ENCODE data around the gene SHE. TPM values are rescaled to one million over a fixed set of nuclear protein-coding genes. Genes with fewer than 3 reads are reported as not detected.

Gene SHE
- total RNA-seq, 2 donors from 2014 or later, result 0.13 TPM; not detected in 1

- Mint-ChIP-seq H3K27me3 (no peaks in the 10 kb centered on the region), H3K27ac (peak overlapping the region; percentile 93), H3K36me3 (ENCODE audit: low read depth) (no peaks in the 10 kb centered on the region), H3K4me3 (peak overlapping the region; percentile 79), H3K4me1 (peaks cover 61% of the 10 kb centered on the region)
- ATAC-seq (no peak), DNase-seq (no peak)
- H3K9me3 ChIP-seq (ENCODE audit: control insufficient read depth, low read length, poor library complexity, severe bottlenecking), result no peaks in the 10 kb centered on the region
Measured at GRCh38 chr1:154466921-154467417, 35.2 kb downstream of the SHE start.

DNA sequence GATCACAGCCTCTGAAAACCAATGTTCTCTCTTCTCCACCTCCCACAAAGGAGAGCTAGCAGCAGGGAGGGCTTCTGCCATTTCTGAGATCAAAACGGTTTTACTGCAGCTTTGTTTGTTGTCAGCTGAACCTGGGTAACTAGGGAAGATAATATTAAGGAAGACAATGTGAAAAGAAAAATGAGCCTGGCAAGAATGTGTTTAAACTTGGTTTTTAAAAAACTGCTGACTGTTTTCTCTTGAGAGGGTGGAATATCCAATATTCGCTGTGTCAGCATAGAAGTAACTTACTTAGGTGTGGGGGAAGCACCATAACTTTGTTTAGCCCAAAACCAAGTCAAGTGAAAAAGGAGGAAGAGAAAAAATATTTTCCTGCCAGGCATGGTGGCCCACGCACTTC lies 36.0 kb downstream of the SHE start:
- peak overlapping the region; percentile 79 for H3K4me3 Mint-ChIP-seq
- DNase-seq (no peak), ATAC-seq (no peak)
- peaks cover 65% of the 10 kb centered on the region for H3K4me1 Mint-ChIP-seq
- no peaks in the 10 kb centered on the region for H3K9me3 ChIP-seq (ENCODE audit: control insufficient read depth, low read length, poor library complexity, severe bottlenecking)
- no peaks in the 10 kb centered on the region for H3K27me3 Mint-ChIP-seq
- H3K36me3 Mint-ChIP-seq (ENCODE audit: low read depth), result no peaks in the 10 kb centered on the region
- H3K27ac Mint-ChIP-seq, result peak overlapping the region; percentile 93

GRCh38 chr1:154465621-154466195 lies 36.5 kb downstream of the SHE start:
- Mint-ChIP-seq H3K27me3 (no peaks in the 10 kb centered on the region), H3K36me3 (ENCODE audit: low read depth) (peaks cover 2% of the 10 kb centered on the region), H3K4me3 (peak overlapping the region; percentile 79), H3K27ac (peak overlapping the region; percentile 93), H3K4me1 (peaks cover 68% of the 10 kb centered on the region)
- ATAC-seq (no peak), DNase-seq (no peak)
- H3K9me3 ChIP-seq (ENCODE audit: control insufficient read depth, low read length, poor library complexity, severe bottlenecking), result no peaks in the 10 kb centered on the region

DNA sequence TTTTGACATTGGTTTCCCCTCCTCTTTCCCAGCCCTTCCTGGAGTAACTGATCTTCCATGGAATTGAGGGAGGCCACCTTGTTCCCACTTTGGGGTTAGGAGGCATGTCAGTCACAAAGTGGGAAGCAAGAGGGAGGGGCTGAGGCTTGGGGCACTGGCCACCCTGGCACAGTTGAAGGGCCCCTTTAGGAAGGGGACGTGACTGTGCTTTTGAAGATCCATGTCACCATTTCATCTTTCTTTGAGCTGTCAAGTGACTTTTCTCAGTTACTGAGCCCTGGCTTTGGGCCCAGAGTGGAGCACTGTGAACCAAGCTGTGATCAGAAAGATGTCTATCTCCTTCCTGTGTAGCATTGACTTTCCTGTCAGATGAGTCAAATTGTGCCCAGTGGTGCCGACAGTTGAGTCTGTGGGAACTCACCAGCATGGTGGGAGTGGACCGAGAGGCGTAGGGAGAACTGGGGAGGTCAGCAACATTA lies 38.7 kb downstream of the SHE start:
- no peaks in the 10 kb centered on the region for H3K9me3 ChIP-seq (ENCODE audit: control insufficient read depth, low read length, poor library complexity, severe bottlenecking)
- Mint-ChIP-seq H3K27ac (peak overlapping the region; percentile 93), H3K4me3 (peak overlapping the region; percentile 86), H3K4me1 (peaks cover 65% of the 10 kb centered on the region), H3K27me3 (no peaks in the 10 kb centered on the region), H3K36me3 (ENCODE audit: low read depth) (peaks cover 5% of the 10 kb centered on the region)
- DNase-seq, result peak; percentile 42 to 58 (median 51)
- peak; percentile 70 for ATAC-seq

DNA sequence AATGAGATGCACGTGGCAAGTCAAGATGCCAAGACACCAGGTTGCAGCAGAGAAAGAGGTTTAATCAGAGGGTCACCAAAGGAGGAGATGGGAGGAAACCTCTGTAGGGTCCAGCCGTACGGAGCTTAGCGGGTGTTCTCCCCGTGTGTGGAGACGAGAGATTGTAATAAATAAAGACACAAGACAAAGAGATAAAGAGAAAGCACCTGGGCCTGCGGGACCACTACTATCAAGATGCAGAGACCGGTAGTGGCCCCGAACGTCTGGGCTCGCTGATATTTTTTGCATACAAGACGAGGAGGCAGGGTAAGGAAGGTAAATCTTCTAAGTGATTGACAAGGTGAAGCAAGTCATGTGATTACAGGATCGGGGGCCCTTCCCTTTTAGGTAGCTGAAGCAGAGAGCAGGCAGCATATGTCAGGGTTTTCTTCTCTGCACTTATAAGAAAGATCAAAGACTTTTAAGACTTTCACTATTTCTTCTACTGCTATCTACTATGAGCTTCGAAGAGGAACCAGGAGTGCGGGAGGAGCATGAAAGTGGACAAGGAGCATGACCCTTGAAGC lies 41.4 kb downstream of the SHE start:
- no peaks in the 10 kb centered on the region for H3K9me3 ChIP-seq (ENCODE audit: control insufficient read depth, low read length, poor library complexity, severe bottlenecking)
- Mint-ChIP-seq H3K4me3 (peak overlapping the region; percentile 82), H3K27me3 (no peaks in the 10 kb centered on the region), H3K36me3 (ENCODE audit: low read depth) (peaks cover 11% of the 10 kb centered on the region), H3K27ac (peak overlapping the region; percentile 97), H3K4me1 (peaks cover 39% of the 10 kb centered on the region)
- DNase-seq (no peak), ATAC-seq (no peak)

DNA sequence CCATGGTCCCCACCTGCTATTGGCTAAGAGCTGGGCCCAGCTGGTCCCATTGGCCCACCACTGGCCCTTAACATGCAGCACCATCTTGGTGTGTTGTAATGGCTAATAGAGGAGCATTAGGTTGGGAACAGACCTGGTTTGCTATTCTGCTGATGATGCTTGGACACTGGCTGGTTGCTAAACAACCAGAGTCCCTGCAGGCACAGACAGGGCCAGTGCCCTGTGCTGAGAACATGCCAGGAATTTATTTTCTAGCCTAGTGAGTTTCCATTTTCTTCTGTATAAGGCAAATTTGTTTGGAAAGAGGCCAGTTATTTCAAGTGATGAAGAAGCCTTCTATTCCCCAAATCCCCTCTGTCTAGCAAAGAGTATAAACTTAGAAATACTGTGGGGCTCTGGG lies 43.1 kb downstream of the SHE start:
- no peaks in the 10 kb centered on the region for H3K27me3 Mint-ChIP-seq
- no peak overlapping the region for H3K4me3 Mint-ChIP-seq
- DNase-seq, result no peak
- H3K9me3 ChIP-seq (ENCODE audit: control insufficient read depth, low read length, poor library complexity, severe bottlenecking), result no peaks in the 10 kb centered on the region
- no peak for ATAC-seq
- peaks cover 14% of the 10 kb centered on the region for H3K36me3 Mint-ChIP-seq (ENCODE audit: low read depth)
- H3K27ac Mint-ChIP-seq, result peak overlapping the region; percentile 97
- peaks cover 33% of the 10 kb centered on the region for H3K4me1 Mint-ChIP-seq

DNA sequence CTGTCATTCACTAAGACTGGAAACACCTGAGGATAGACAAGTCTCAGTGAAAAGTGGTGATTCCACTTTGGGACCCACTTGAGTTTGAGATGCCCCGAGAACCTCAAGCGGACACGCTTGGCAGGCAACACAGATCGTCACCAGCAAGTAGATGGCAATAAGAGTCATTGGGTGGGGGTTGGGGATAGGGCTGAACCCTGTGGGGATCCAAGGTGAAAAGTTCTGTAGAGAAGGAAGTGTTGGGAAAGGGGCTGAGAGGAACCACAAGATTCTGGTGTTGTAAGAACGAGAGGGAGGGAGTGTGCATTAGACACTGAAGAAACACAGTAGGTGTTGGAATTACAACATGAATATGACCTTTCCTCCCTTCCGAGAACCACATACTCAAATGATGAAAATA lies 45.6 kb downstream of the SHE start:
- Mint-ChIP-seq H3K36me3 (ENCODE audit: low read depth) (peaks cover 25% of the 10 kb centered on the region), H3K27me3 (no peaks in the 10 kb centered on the region), H3K4me1 (peaks cover 33% of the 10 kb centered on the region), H3K4me3 (no peak overlapping the region), H3K27ac (no peak overlapping the region)
- DNase-seq, result no peak
- no peaks in the 10 kb centered on the region for H3K9me3 ChIP-seq (ENCODE audit: control insufficient read depth, low read length, poor library complexity, severe bottlenecking)
- ATAC-seq, result no peak

GRCh38 chr1:154454386-154455120 lies 47.7 kb downstream of the SHE start:
- DNase-seq (no peak), ATAC-seq (no peak)
- H3K4me3 Mint-ChIP-seq, result no peak overlapping the region
- H3K36me3 Mint-ChIP-seq (ENCODE audit: low read depth), result peaks cover 22% of the 10 kb centered on the region
- peaks cover 20% of the 10 kb centered on the region for H3K4me1 Mint-ChIP-seq
- no peaks in the 10 kb centered on the region for H3K9me3 ChIP-seq (ENCODE audit: control insufficient read depth, low read length, poor library complexity, severe bottlenecking)
- no peaks in the 10 kb centered on the region for H3K27me3 Mint-ChIP-seq
- peak overlapping the region; percentile 92 for H3K27ac Mint-ChIP-seq

DNA sequence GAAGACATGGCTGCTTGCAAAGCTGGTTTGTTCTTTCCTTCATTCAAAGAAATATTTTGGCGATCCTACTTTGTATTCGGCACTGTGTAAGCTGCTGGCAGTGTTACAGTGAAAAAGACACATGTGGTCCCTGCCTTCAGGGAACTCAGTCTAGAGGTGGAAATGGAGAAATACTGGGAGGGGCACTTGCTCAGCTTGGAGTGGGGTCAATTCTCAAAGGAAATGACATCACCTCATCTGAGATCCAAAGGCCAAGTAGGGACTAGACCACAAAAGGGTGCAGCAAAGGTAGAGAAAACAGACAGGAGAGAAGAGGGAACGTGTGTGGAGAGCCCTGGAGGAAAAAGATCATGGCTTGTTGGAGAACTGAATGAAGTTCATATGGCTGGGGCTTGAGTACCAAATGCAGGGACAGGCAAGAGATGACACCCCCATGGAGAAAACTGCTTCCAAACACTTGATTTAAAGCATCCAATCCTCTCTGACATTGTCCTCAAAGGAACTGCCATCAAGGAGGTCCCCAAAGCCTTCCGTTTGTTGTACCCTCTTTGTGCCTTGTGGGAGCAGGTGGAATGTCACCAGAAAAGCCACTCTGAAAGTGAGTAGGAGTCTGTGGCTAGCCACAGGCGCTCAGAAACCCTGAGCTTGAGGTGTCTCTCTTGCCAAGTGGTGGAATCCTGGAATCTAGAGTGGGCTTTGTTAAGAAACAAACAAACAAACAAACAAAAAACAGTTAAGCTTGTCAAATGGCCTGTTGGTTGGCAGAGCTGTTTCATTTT lies 48.4 kb downstream of the SHE start:
- DNase-seq, result no peak
- Mint-ChIP-seq H3K27ac (peak overlapping the region; percentile 92), H3K36me3 (ENCODE audit: low read depth) (peaks cover 22% of the 10 kb centered on the region), H3K4me1 (peaks cover 20% of the 10 kb centered on the region), H3K4me3 (no peak overlapping the region), H3K27me3 (no peaks in the 10 kb centered on the region)
- H3K9me3 ChIP-seq (ENCODE audit: control insufficient read depth, low read length, poor library complexity, severe bottlenecking), result no peaks in the 10 kb centered on the region
- ATAC-seq, result no peak

GRCh38 chr1:154453161-154453560 lies 49.1 kb downstream of the SHE start:
- ATAC-seq, result no peak
- peak overlapping the region; percentile 92 for H3K27ac Mint-ChIP-seq
- peaks cover 22% of the 10 kb centered on the region for H3K36me3 Mint-ChIP-seq (ENCODE audit: low read depth)
- H3K4me1 Mint-ChIP-seq, result peaks cover 20% of the 10 kb centered on the region
- no peak overlapping the region for H3K4me3 Mint-ChIP-seq
- no peaks in the 10 kb centered on the region for H3K9me3 ChIP-seq (ENCODE audit: control insufficient read depth, low read length, poor library complexity, severe bottlenecking)
- H3K27me3 Mint-ChIP-seq, result no peaks in the 10 kb centered on the region
- no peak for DNase-seq

- ATAC-seq (no peak), DNase-seq (no peak)
- no peaks in the 10 kb centered on the region for H3K9me3 ChIP-seq (ENCODE audit: control insufficient read depth, low read length, poor library complexity, severe bottlenecking)
- H3K4me1 Mint-ChIP-seq, result peaks cover 17% of the 10 kb centered on the region
- peaks cover 11% of the 10 kb centered on the region for H3K36me3 Mint-ChIP-seq (ENCODE audit: low read depth)
- H3K4me3 Mint-ChIP-seq, result no peak overlapping the region
- no peak overlapping the region for H3K27ac Mint-ChIP-seq
- H3K27me3 Mint-ChIP-seq, result no peaks in the 10 kb centered on the region
Measured at GRCh38 chr1:154448331-154448811, 53.8 kb downstream of the SHE start.

DNA sequence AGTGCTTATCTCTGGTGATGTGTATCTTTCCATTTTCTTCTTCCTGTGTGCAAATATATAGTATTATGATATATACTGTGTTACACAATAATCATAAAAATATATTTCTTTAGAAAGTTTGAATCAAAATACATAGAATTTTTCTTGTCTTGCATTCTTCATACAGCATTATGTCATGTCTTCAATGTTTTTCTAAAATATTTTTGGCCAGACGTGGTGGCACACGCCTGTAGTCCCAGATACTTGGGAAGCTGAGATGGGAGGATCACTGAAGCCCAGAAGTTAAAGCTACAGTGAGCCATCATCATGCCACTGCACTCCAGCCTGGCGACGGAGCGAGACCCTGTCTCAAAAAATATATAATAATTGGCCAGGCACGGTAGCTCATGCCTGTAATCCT lies 55.4 kb downstream of the SHE start:
- peaks cover 11% of the 10 kb centered on the region for H3K36me3 Mint-ChIP-seq (ENCODE audit: low read depth)
- H3K27ac Mint-ChIP-seq, result no peak overlapping the region
- H3K9me3 ChIP-seq (ENCODE audit: control insufficient read depth, low read length, poor library complexity, severe bottlenecking), result no peaks in the 10 kb centered on the region
- H3K27me3 Mint-ChIP-seq, result no peaks in the 10 kb centered on the region
- DNase-seq (no peak), ATAC-seq (no peak)
- H3K4me3 Mint-ChIP-seq, result no peak overlapping the region
- H3K4me1 Mint-ChIP-seq, result peaks cover 18% of the 10 kb centered on the region

- no peak overlapping the region for H3K4me3 Mint-ChIP-seq
- H3K27ac Mint-ChIP-seq, result peak overlapping the region; percentile 77
- DNase-seq, result no peak
- ATAC-seq, result no peak
- no peaks in the 10 kb centered on the region for H3K27me3 Mint-ChIP-seq
- peaks cover 22% of the 10 kb centered on the region for H3K4me1 Mint-ChIP-seq
- no peaks in the 10 kb centered on the region for H3K9me3 ChIP-seq (ENCODE audit: control insufficient read depth, low read length, poor library complexity, severe bottlenecking)
- peaks cover 10% of the 10 kb centered on the region for H3K36me3 Mint-ChIP-seq (ENCODE audit: low read depth)
Measured at GRCh38 chr1:154446292-154446691, 55.9 kb downstream of the SHE start.
